ENCODE results near the gene NTM. TPM values are rescaled to one million over a fixed set of nuclear protein-coding genes. Genes with fewer than 3 reads are reported as not detected.

Gene NTM
- total RNA-seq, 1 experiment from 2014 or later, result not detected

DNA sequence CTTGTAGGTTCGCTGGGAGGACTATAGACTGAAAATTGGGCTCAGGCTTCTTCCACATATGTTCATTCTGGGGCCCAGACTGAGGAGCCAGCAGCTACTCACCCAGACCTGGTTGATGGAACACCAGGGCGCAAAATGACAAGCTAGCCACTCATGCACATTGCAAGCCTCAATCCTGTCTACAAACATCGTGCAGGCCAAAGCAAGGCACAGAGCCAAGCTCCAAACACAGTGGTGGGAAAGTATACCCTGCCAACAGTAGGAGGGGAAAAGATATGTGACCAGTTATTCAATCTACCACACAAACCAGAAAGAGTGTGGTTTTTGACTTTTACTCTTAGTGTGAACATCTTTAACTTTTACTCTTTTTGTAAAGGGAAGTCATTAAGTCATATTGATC is 660.5 kb downstream of the NTM start (continued):
- TF ChIP-seq, protein P1, sequence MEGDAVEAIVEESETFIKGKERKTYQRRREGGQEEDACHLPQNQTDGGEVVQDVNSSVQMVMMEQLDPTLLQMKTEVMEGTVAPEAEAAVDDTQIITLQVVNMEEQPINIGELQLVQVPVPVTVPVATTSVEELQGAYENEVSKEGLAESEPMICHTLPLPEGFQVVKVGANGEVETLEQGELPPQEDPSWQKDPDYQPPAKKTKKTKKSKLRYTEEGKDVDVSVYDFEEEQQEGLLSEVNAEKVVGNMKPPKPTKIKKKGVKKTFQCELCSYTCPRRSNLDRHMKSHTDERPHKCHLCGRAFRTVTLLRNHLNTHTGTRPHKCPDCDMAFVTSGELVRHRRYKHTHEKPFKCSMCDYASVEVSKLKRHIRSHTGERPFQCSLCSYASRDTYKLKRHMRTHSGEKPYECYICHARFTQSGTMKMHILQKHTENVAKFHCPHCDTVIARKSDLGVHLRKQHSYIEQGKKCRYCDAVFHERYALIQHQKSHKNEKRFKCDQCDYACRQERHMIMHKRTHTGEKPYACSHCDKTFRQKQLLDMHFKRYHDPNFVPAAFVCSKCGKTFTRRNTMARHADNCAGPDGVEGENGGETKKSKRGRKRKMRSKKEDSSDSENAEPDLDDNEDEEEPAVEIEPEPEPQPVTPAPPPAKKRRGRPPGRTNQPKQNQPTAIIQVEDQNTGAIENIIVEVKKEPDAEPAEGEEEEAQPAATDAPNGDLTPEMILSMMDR (IDR thresholded peaks at IDR 0.05 in 2 of 3, conservative IDR thresholded peaks at IDR 0.05 in 1 of 3; ENCODE audit: borderline replicate concordance in 1 of 3, insufficient read depth in 1 of 3, low read depth in 2 of 3, low read length in 2 of 3), result no peak
- TF ChIP-seq POLR2A (IDR thresholded peaks at IDR 0.05; ENCODE audit: borderline replicate concordance, extremely low read depth, insufficient read depth, insufficient read length) (no peak), FOSL1 (IDR thresholded peaks at IDR 0.05; ENCODE audit: low read depth) (no peak), POLR2AphosphoS5 (IDR thresholded peaks at IDR 0.05; ENCODE audit: low read depth, low read length) (no peak), SIN3A (IDR thresholded peaks at IDR 0.05; ENCODE audit: low read depth) (no peak), TCF7L2 (IDR thresholded peaks at IDR 0.05; ENCODE audit: borderline replicate concordance, extremely low read depth, insufficient read depth, insufficient read length) (no peak), CBX3 (IDR thresholded peaks at IDR 0.05; ENCODE audit: low read depth) (no peak)
- TF ChIP-seq, protein P2, sequence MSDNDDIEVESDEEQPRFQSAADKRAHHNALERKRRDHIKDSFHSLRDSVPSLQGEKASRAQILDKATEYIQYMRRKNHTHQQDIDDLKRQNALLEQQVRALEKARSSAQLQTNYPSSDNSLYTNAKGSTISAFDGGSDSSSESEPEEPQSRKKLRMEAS (IDR thresholded peaks at IDR 0.05), result no peak
- TF ChIP-seq, protein P3, sequence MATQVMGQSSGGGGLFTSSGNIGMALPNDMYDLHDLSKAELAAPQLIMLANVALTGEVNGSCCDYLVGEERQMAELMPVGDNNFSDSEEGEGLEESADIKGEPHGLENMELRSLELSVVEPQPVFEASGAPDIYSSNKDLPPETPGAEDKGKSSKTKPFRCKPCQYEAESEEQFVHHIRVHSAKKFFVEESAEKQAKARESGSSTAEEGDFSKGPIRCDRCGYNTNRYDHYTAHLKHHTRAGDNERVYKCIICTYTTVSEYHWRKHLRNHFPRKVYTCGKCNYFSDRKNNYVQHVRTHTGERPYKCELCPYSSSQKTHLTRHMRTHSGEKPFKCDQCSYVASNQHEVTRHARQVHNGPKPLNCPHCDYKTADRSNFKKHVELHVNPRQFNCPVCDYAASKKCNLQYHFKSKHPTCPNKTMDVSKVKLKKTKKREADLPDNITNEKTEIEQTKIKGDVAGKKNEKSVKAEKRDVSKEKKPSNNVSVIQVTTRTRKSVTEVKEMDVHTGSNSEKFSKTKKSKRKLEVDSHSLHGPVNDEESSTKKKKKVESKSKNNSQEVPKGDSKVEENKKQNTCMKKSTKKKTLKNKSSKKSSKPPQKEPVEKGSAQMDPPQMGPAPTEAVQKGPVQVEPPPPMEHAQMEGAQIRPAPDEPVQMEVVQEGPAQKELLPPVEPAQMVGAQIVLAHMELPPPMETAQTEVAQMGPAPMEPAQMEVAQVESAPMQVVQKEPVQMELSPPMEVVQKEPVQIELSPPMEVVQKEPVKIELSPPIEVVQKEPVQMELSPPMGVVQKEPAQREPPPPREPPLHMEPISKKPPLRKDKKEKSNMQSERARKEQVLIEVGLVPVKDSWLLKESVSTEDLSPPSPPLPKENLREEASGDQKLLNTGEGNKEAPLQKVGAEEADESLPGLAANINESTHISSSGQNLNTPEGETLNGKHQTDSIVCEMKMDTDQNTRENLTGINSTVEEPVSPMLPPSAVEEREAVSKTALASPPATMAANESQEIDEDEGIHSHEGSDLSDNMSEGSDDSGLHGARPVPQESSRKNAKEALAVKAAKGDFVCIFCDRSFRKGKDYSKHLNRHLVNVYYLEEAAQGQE (IDR thresholded peaks at IDR 0.05; ENCODE audit: low read depth), result no peak

DNA sequence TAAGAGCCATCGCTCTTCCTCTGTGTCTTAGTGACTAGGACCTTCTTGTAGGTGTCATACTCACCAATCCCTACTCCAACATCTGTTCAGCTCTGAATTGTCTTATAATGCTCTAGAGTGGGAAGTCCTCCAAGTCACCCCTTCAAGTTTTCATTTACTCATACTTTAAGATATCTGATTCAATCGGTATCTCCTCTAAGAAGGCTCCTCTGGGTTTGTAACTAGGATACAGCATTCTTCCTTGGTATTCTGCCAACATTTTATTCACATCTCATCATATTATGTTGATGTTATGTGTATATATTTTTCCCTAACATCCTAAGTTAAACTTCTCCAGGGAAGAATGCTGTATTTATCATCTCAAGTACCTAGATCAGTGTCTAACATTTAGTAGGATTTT is 662.1 kb downstream of the NTM start:
- no TSS peak for BruUV-seq (replicated peaks)
- RAD21 ChIA-PET (ENCODE audit: low non-redundant PET in 1 of 2, low total read pairs in 2 of 2, uncharacterized antibody in 2 of 2, unreplicated experiment in 2 of 2), result no interaction called here
- no peaks in the 10 kb centered on the region for H4K20me1 ChIP-seq (ENCODE audit: insufficient read depth)
- H3K4me3 ChIP-seq (replicated peaks in 1 of 2; ENCODE audit: low read depth in 1 of 2, low read length in 2 of 2), result no peak overlapping the region
- ATAC-seq (no peak), DNase-seq (ENCODE audit: low read depth, low spot score) (no peak)
- H3K79me2 ChIP-seq (ENCODE audit: insufficient read depth, low read length), result no peaks in the 10 kb centered on the region
- no peaks in the 10 kb centered on the region for H3K4me1 ChIP-seq (ENCODE audit: control insufficient read depth in 1 of 2, insufficient read depth in 2 of 2, low read length in 2 of 2)
- H3K36me3 ChIP-seq (ENCODE audit: control insufficient read depth in 1 of 2, insufficient read depth in 2 of 2, low read length in 2 of 2), result no peaks in the 10 kb centered on the region
- intact Hi-C loops (cut with micrococcal nuclease), result no loop called here
- peaks cover 12 to 23% of the 10 kb centered on the region in 2 experiments; a peak in 2 of 4 replicates for H3K9me3 ChIP-seq (ENCODE audit: control insufficient read depth in 1 of 2, insufficient read depth in 1 of 2, low read depth in 1 of 2, low read length in 2 of 2)
- no peak overlapping the region for H3K27ac ChIP-seq (ENCODE audit: low read depth, low read length)
- H3K9ac ChIP-seq (ENCODE audit: low read length), result no peak overlapping the region
- no peak overlapping the region for H3K4me2 ChIP-seq (ENCODE audit: low read length)
- POLR2A ChIA-PET, result no interaction called here
- no peak overlapping the region for H2AFZ ChIP-seq (ENCODE audit: low read depth, low read length, poor library complexity, severe bottlenecking)
- no peaks in the 10 kb centered on the region for H3K27me3 ChIP-seq (ENCODE audit: insufficient read depth, low read length)
- H3K9me2 ChIP-seq (ENCODE audit: insufficient read depth), result no peaks in the 10 kb centered on the region
- CTCF ChIA-PET, result no interaction called here
- TF ChIP-seq RAD21 (IDR thresholded peaks at IDR 0.05; ENCODE audit: low read depth) (no peak), SRF (IDR thresholded peaks at IDR 0.05; ENCODE audit: low read depth) (no peak), SIN3A (IDR thresholded peaks at IDR 0.05; ENCODE audit: low read depth) (no peak), FOSL1 (IDR thresholded peaks at IDR 0.05; ENCODE audit: low read depth) (no peak), ZNF274 (IDR thresholded peaks at IDR 0.05; ENCODE audit: low read depth, low read length) (no peak), POLR2A (IDR thresholded peaks at IDR 0.05; ENCODE audit: borderline replicate concordance, extremely low read depth, insufficient read depth, insufficient read length) (no peak), EZH2phosphoT487 (IDR thresholded peaks at IDR 0.05; ENCODE audit: borderline replicate concordance) (no peak), EGR1 (IDR thresholded peaks at IDR 0.05; ENCODE audit: low read depth) (no peak), JUND (IDR thresholded peaks at IDR 0.05) (no peak), CBX3 (IDR thresholded peaks at IDR 0.05; ENCODE audit: low read depth) (no peak), ELF1 (IDR thresholded peaks at IDR 0.05; ENCODE audit: borderline replicate concordance, low read depth) (no peak)
- TF ChIP-seq, protein P1 (IDR thresholded peaks at IDR 0.05 in 2 of 3, conservative IDR thresholded peaks at IDR 0.05 in 1 of 3; ENCODE audit: borderline replicate concordance in 1 of 3, insufficient read depth in 1 of 3, low read depth in 2 of 3, low read length in 2 of 3), result no peak

All from HCT116 (cell line).